HepG2 (cell line): ENCODE results near the gene JPT1. TPM values are rescaled to one million over a fixed set of nuclear protein-coding genes. Genes with fewer than 3 reads are reported as not detected.

Experiments
- ARHGAP35 ChIP-seq: sonication (generic); formaldehyde crosslinking; IDR thresholded peaks from 2 replicates; pipeline ENCODE4 v1.9.0; 2022; ENCODE audit warnings: mild to moderate bottlenecking, inconsistent platforms, moderate library complexity, missing genetic modification reagents, borderline replicate concordance
- ATRX ChIP-seq: sonication (generic); formaldehyde crosslinking; IDR thresholded peaks from 2 replicates; pipeline ENCODE4 v1.4.0; 2020; ENCODE audit warnings: missing genetic modification reagents, borderline replicate concordance
- ELF3 ChIP-seq: IDR thresholded peaks from 2 replicates; pipeline ENCODE4 v1.6.1; 2016; ENCODE audit warnings: missing genetic modification reagents, missing compliant biosample characterization
- FOXC1 ChIP-seq: sonication (generic); formaldehyde crosslinking; IDR thresholded peaks from 2 replicates; pipeline ENCODE4 v1.8.0; 2022; ENCODE audit warnings: mild to moderate bottlenecking, missing genetic modification reagents, borderline replicate concordance
- HOXA9 ChIP-seq: sonication (generic); formaldehyde crosslinking; IDR thresholded peaks from 2 replicates; pipeline ENCODE4 v1.8.1; 2022; ENCODE audit warnings: missing genetic modification reagents, mild to moderate bottlenecking, moderate library complexity, borderline replicate concordance
- MIER3 ChIP-seq: IDR thresholded peaks from 2 replicates; pipeline ENCODE4 v1.6.1; 2016; ENCODE audit warnings: missing compliant biosample characterization, borderline replicate concordance
- NFKB2 ChIP-seq: sonication (generic); formaldehyde crosslinking; IDR thresholded peaks from 2 replicates; pipeline ENCODE4 v1.4.0; 2020; ENCODE audit warnings: missing genetic modification reagents, borderline replicate concordance
- NR2C2 ChIP-seq: sonication (generic); formaldehyde crosslinking; IDR thresholded peaks from 2 replicates; pipeline ENCODE4 v1.4.0; 2020; ENCODE audit warnings: missing genetic modification reagents, mild to moderate bottlenecking, moderate library complexity, borderline replicate concordance
- SMC3 ChIP-seq: IDR thresholded peaks from 2 replicates; pipeline ENCODE4 v1.6.1; 2011; ENCODE audit warnings: low read length, improper control_type of control experiment
- SP1 ChIP-seq, 2 experiments: fragments of 450-650 bp in 1 of 2; sonication (generic) in 1 of 2; formaldehyde crosslinking in 1 of 2; IDR thresholded peaks; 2 replicates each; pipeline versions ENCODE4 v1.4.0 to v1.6.1; 2016 to 2020; ENCODE audit warnings: missing genetic modification reagents in 1 of 2
- UBTF ChIP-seq: sonication (generic); formaldehyde crosslinking; IDR thresholded peaks from 2 replicates; pipeline ENCODE4 v1.4.0; 2020; ENCODE audit warnings: mild to moderate bottlenecking, missing genetic modification reagents
- ZNF326 ChIP-seq: sonication (generic); formaldehyde crosslinking; IDR thresholded peaks from 2 replicates; pipeline ENCODE4 v1.4.0; 2020; ENCODE audit warnings: missing genetic modification reagents, borderline replicate concordance
- ZNF367 ChIP-seq: sonication (generic); formaldehyde crosslinking; IDR thresholded peaks from 2 replicates; pipeline ENCODE4 v1.4.0; 2020; ENCODE audit warnings: missing genetic modification reagents, borderline replicate concordance
- ZNF468 ChIP-seq: sonication (generic); formaldehyde crosslinking; IDR thresholded peaks from 2 replicates; pipeline ENCODE4 v1.8.0; 2022; ENCODE audit warnings: mild to moderate bottlenecking, moderate library complexity, missing genetic modification reagents
- ZNF660 ChIP-seq: sonication (generic); formaldehyde crosslinking; IDR thresholded peaks from 2 replicates; pipeline ENCODE4 v1.5.1; 2020; ENCODE audit warnings: mild to moderate bottlenecking, low read depth, missing genetic modification reagents, borderline replicate concordance
- ZNF709 ChIP-seq: sonication (generic); formaldehyde crosslinking; IDR thresholded peaks from 2 replicates; pipeline ENCODE4 v1.5.0; 2020; ENCODE audit warnings: mild to moderate bottlenecking, missing genetic modification reagents
- ZNF772 ChIP-seq: sonication (generic); formaldehyde crosslinking; IDR thresholded peaks from 2 replicates; pipeline ENCODE4 v1.5.0; 2020; ENCODE audit warnings: mild to moderate bottlenecking, missing genetic modification reagents
- ZNF776 ChIP-seq: sonication (generic); formaldehyde crosslinking; IDR thresholded peaks from 2 replicates; pipeline ENCODE4 v1.4.0; 2020; ENCODE audit warnings: mild to moderate bottlenecking, missing genetic modification reagents
- ZNF788 ChIP-seq: sonication (generic); formaldehyde crosslinking; IDR thresholded peaks from 2 replicates; pipeline ENCODE4 v1.5.0; 2020; ENCODE audit warnings: mild to moderate bottlenecking, missing genetic modification reagents, borderline replicate concordance
- ZSCAN22 ChIP-seq: sonication (generic); formaldehyde crosslinking; IDR thresholded peaks from 2 replicates; pipeline ENCODE4 v1.4.0; 2020; ENCODE audit warnings: mild to moderate bottlenecking, missing genetic modification reagents
- polyA plus RNA-seq, 8 experiments: library from polyadenylated mRNA; depleted of rRNA in 3 of 8; stranded (reverse) in 7 of 8; unstranded in 1 of 8; fragments of >200 nt; fragmentation: Illumina TruSeq in 4 of 8; extraction: Trizol in 4 of 8; gene quantifications; 2 replicates each; pipeline versions ENCODE4 v1.2.1 to v1.2.3, GENCODE V29; 2011 to 2016; ENCODE audit warnings: low read depth in 4 of 8, missing spikeins in 1 of 8, mixed read lengths in 1 of 8; ENCODE audit not compliant: insufficient read depth in 1 of 8
- total RNA-seq, 5 experiments: library from RNA; depleted of rRNA; stranded (reverse); fragments of >200 nt; fragmentation: Illumina TruSeq; extraction: Trizol; gene quantifications; 2 replicates each; pipeline ENCODE4 v1.2.3, GENCODE V29; 2016; ENCODE audit warnings: low read depth in 1 of 5
- TF ChIP-seq, protein P1 (sequence below): sonication (generic); formaldehyde crosslinking; IDR thresholded peaks from 2 replicates; pipeline ENCODE4 v1.4.0; 2020; ENCODE audit warnings: mild to moderate bottlenecking, missing genetic modification reagents

The JPT1 gene
- total and polyA plus RNA-seq, 2 of the 13 experiments (the other 11 are each of a cell fraction or from before 2014, with no cell fraction given): 43.3 to 256 TPM

GRCh38 chr17:75182569-75183436, 28.5 kb upstream of the JPT1 start, which contains the start of gene SUMO2 (continued):
- TF ChIP-seq ELF3 (CRISPR knock-in tag) (peak; percentile 35; the same call in 1 of the 2 replicates), UBTF (CRISPR knock-in tag) (peak; percentile 76; the same call in 1 of the 2 replicates), NFKB2 (peak; percentile 81; the same call in 1 of the 2 replicates), SP1 (IDR thresholded peaks at IDR 0.05) (no peak), SP1 (CRISPR knock-in tag; IDR thresholded peaks at IDR 0.05) (0 out of 2 replicates have a peak, but pooled peaks have one; percentile 57), ZNF788 (CRISPR knock-in tag) (peak; percentile 71), ZNF709 (CRISPR knock-in tag) (0 out of 2 replicates have a peak, but pooled peaks have one; percentile 32), ZNF660 (CRISPR knock-in tag) (no peak), ZNF776 (CRISPR knock-in tag) (peak; percentile 70; the same call in 1 of the 2 replicates), FOXC1 (0 out of 2 replicates have a peak, but pooled peaks have one; percentile 34), SMC3 (no peak), ZSCAN22 (CRISPR knock-in tag) (no peak; the same call in 1 of the 2 replicates), MIER3 (CRISPR knock-in tag) (0 out of 2 replicates have a peak, but pooled peaks have one; percentile 34), ZNF326 (CRISPR knock-in tag) (no peak), NR2C2 (CRISPR knock-in tag) (no peak), ZNF367 (CRISPR knock-in tag) (0 out of 2 replicates have a peak, but pooled peaks have one; percentile 8), HOXA9 (CRISPR knock-in tag) (0 out of 2 replicates have a peak, but pooled peaks have one; percentile 55), ARHGAP35 (CRISPR knock-in tag) (no peak), ZNF772 (CRISPR knock-in tag) (peak; percentile 43; the same call in 1 of the 2 replicates), ZNF468 (CRISPR knock-in tag) (no peak), ATRX (no peak)
- TF ChIP-seq, protein P1, sequence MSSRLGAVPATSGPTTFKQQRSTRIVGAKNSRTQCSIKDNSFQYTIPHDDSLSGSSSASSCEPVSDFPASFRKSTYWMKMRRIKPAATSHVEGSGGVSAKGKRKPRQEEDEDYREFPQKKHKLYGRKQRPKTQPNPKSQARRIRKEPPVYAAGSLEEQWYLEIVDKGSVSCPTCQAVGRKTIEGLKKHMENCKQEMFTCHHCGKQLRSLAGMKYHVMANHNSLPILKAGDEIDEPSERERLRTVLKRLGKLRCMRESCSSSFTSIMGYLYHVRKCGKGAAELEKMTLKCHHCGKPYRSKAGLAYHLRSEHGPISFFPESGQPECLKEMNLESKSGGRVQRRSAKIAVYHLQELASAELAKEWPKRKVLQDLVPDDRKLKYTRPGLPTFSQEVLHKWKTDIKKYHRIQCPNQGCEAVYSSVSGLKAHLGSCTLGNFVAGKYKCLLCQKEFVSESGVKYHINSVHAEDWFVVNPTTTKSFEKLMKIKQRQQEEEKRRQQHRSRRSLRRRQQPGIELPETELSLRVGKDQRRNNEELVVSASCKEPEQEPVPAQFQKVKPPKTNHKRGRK: no peak
